HEK293T (cell line): ENCODE results near the gene BCL7A.

Experiments
- CTCF ChIA-PET: fragments of 350-600 bp; formaldehyde crosslinking; extraction: SDS; loops from one replicate; lab custom pipeline; 2021; ENCODE audit warnings: antibody characterized with exemption, inconsistent platforms; lab: Yijun Ruan, JAX
- POLR2A ChIA-PET: fragments of 350-600 bp; formaldehyde crosslinking; extraction: SDS; loops from one replicate; lab custom pipeline; 2020; ENCODE audit warnings: antibody characterized with exemption, inconsistent platforms; lab: Yijun Ruan, JAX
- DNase-seq: peaks from one replicate; pipeline ENCODE4 v3.0.0; 2012; ENCODE audit warnings: mixed read lengths; ENCODE audit errors: extremely low spot score
- ARNT ChIP-seq: fragments of 450-650 bp; IDR thresholded peaks from 2 replicates; pipeline ENCODE4 v1.6.1; 2017; ENCODE audit warnings: mild to moderate bottlenecking
- CTBP1 ChIP-seq: fragments of 450-650 bp; IDR thresholded peaks from 2 replicates; pipeline ENCODE4 v1.6.1; 2016; ENCODE audit warnings: borderline replicate concordance
- FOXA1 ChIP-seq: fragments of 450-650 bp; IDR thresholded peaks from 2 replicates; pipeline ENCODE4 v1.6.1; 2016; ENCODE audit warnings: mild to moderate bottlenecking
- FOXK2 ChIP-seq: fragments of 450-650 bp; IDR thresholded peaks from 2 replicates; pipeline ENCODE4 v1.6.1; 2016; ENCODE audit warnings: mild to moderate bottlenecking
- FOXM1 ChIP-seq: fragments of 450-650 bp; IDR thresholded peaks from 2 replicates; pipeline ENCODE4 v1.6.1; 2017; ENCODE audit warnings: mild to moderate bottlenecking, borderline replicate concordance
- HDGF ChIP-seq: fragments of 450-650 bp; IDR thresholded peaks from 2 replicates; pipeline ENCODE4 v1.6.1; 2017; ENCODE audit warnings: antibody characterized with exemption, borderline replicate concordance
- L3MBTL2 ChIP-seq: fragments of 450-650 bp; conservative IDR thresholded peaks from 2 replicates; pipeline ENCODE4 v1.6.1; 2016; ENCODE audit warnings: mild to moderate bottlenecking
- LEF1 ChIP-seq: fragments of 450-650 bp; IDR thresholded peaks from 2 replicates; pipeline ENCODE4 v1.6.1; 2017; ENCODE audit warnings: mild to moderate bottlenecking, borderline replicate concordance
- NFRKB ChIP-seq: fragments of 450-650 bp; IDR thresholded peaks from 2 replicates; pipeline ENCODE4 v1.6.1; 2016; ENCODE audit warnings: mild to moderate bottlenecking, moderate library complexity
- PKNOX1 ChIP-seq: fragments of 450-650 bp; IDR thresholded peaks from 2 replicates; pipeline ENCODE4 v1.6.1; 2016
- SUZ12 ChIP-seq: fragments of 450-650 bp; IDR thresholded peaks from 2 replicates; pipeline ENCODE4 v1.6.1; 2016; ENCODE audit warnings: mild to moderate bottlenecking
- TARDBP ChIP-seq: fragments of 450-650 bp; IDR thresholded peaks from 2 replicates; pipeline ENCODE4 v1.6.1; 2016
- ZNF384 ChIP-seq: fragments of 450-650 bp; IDR thresholded peaks from 2 replicates; pipeline ENCODE4 v1.6.1; 2016

BCL7A gene

DNA sequence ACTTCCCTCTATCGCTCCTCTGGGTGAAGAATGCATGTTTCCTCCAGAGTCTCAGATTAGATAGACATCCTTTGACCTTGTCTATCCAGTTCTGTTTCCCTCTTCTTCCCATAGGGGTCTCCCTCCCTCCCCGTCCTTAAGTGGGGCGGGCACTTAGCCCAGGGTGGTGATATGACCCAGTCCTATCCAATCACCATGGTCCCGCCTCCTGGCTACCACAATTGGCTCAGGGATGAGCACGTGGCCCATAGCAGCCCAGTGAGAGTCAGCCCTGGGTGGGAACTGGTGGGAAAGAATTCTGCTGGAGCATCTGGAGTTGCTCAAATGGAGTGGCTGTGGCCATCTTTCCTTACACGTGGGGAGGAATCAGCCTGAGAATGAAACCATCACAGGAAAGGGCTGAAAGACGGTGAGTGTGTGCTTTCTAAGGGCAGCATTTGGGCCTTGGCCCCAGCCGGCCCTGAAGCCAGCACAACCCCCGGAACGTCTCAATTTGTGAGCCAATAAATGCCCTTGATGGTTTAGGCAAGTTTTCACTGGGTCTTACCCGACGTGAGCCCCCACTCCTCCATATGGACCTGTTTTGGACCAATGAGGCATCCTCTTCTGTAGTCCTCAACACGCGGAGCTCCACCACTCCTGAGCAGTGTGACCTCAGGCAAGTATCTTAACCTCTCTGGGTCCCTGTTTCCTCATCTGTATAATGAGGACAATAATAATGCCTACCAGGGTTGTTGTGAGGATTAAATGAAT, 42.5 kb downstream of the BCL7A start:
- TF ChIP-seq L3MBTL2 (peak; percentile 100), NFRKB (peak; percentile 66; the same call in 1 of the 2 replicates), PKNOX1 (peak; percentile 89), FOXA1 (no peak), ZNF384 (no peak)
- ChIA-PET CTCF (interaction anchor here (0.6 to 1.5 kb wide), 4 partner anchors 10 to 270 kb away, joined by 3 to 12 read pairs (median 4); no protein-coding TSS in a partner anchor), POLR2A (interaction anchor here (1.5 to 2.0 kb wide), 3 partner anchors 8 to 47 kb away, joined by 5 to 8 read pairs (median 7); no protein-coding TSS in a partner anchor)
- peak; percentile 93 for DNase-seq

DNA sequence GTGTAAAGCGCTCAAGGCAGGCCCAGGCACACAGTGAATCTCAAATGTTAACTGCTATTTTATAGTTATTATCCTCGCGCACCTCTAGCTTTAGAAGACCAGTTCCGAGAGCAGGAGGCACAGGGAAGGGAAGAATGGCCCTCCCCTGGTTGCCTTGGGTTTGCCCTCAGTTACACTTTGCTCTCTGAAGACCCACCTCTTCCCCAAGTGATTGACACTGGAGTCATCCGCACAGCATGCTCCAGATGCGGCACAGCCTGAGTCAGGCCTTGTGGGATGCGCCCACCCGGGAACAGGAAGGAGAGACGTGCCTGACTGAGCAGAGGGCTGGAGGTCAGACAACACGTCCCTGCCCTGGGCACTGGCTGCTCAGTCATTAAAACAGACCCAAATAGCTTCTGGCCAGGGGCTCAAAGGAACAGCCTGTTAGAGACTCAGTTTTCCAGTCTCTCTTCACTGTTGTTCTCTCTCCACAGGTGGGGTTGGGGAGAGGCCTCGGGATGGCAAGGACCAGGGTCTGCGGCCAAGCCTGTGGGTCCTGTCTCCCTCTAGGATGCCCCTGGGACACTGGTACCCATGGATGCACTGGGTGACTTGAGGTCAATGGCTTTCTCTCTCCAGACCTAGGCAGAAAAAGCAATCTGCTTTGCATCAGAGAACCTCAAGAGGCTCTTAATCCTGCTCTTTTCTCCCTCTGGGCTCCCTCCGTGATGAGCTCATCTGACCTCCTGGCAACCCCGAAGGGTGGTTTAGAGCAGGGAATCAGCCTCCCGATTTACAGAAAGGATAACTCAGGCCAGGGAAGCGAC, 43.3 kb downstream of the BCL7A start:
- CTCF ChIA-PET = interaction anchor here (0.6 to 1.5 kb wide), 4 partner anchors 10 to 271 kb away, joined by 3 to 4 read pairs (median 3); no protein-coding TSS in a partner anchor
- TF ChIP-seq FOXK2 (no peak), TARDBP (no peak), PKNOX1 (peak; percentile 98)
- peak; percentile 37 for DNase-seq
- POLR2A ChIA-PET = interaction anchor here (1.2 to 2.0 kb wide), 2 partner anchors 10 to 13 kb away, joined by 7 to 8 read pairs; partner anchors contain the start of gene MLXIP

- DNase-seq = no peak
- TF ChIP-seq FOXA1 = no peak
- no peak for TF ChIP-seq HDGF
- no peak for TF ChIP-seq SUZ12
- no peak for TF ChIP-seq FOXK2
- TF ChIP-seq PKNOX1 = no peak
- no peak for TF ChIP-seq ZNF384
- no peak for TF ChIP-seq L3MBTL2
- no peak for TF ChIP-seq ARNT
- no peak for TF ChIP-seq TARDBP
- TF ChIP-seq CTBP1 = no peak
- ChIA-PET POLR2A (interaction anchor here (0.7 to 1.3 kb wide), 2 partner anchors 8 to 11 kb away, joined by 3 read pairs; partner anchors contain the start of gene MLXIP), CTCF (no interaction called here)
Measured at GRCh38 chr12:122067548-122067947, 45.9 kb downstream of the BCL7A start.

DNA sequence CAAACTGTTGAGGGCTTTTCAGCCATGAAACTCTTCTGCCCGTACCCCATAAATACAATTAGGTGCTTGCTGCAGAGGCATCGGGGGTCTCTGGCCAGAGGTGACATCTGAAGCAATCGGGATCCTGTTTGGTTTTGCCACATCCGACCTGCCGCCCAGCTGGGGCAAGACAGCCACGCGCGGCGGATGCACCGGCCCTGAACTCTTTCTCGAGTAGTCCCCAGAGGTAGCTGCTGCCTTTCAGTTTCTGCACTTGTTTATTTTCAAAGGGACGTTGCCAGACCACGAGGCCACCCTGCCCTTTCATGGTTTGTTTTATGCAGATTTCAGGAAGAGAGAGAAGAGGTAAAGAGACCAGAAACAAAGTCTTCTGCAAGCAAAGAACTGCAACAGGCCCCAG, 46.3 kb downstream of the BCL7A start:
- DNase-seq = no peak
- POLR2A ChIA-PET = interaction anchor here (1.3 kb wide), 1 partner anchor 10 kb away, joined by 3 read pairs; the partner anchor contains the start of gene MLXIP
- no peak for TF ChIP-seq FOXM1
- no peak for TF ChIP-seq L3MBTL2
- no peak for TF ChIP-seq TARDBP
- no peak for TF ChIP-seq FOXA1
- no peak for TF ChIP-seq NFRKB
- CTCF ChIA-PET = no interaction called here

DNA sequence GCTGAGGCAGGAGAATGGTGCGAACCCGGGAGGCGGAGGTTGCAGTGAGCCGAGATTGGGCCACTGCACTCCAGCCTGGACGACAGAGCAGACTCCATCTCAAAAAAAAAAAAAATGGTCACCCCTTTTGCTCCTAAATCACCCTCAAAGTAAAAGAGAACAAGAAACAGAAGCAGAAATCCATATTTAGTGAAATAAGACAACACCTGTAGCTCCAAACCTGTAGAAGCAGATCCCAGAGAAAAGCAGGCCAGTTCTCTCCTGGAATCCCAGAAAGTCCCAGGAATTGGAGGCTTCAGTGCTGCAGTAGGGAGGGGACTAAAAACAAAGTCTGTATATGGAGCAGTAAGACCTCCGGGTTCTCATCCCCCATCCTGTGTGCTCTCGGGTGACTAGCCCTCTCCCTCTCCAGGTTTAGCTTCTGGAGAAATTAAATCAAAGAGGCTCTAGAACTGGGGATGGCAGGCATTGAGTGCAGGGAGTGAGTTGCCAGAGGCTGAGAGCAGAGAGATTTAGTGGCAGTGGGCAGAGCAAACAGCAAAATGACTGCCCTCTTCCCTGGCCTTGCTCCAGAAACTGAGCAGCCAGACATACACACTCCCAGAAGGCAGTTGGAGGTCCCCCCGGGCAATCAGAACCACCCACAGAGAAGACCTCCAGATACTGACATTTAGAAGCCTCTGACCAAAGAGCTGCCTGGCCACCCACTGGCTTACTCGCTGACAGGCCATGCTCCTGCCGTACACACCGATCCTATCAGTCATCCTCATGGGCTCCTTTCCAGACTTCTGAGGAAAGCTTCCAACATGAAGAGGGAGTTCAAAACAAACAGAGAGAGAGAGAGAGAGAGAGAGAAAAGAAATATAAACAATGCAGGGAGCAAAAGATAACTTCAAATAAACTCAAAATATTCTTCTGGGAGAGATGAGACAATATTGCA, 50.6 kb downstream of the BCL7A start:
- peak; percentile 47 for DNase-seq
- POLR2A ChIA-PET = interaction anchor here (1.7 kb wide), 1 partner anchor 9 kb away, joined by 7 read pairs; no protein-coding TSS in a partner anchor
- CTCF ChIA-PET = interaction anchor here (1.2 kb wide), 1 partner anchor 9 kb away, joined by 7 read pairs; no protein-coding TSS in a partner anchor
- TF ChIP-seq L3MBTL2 (peak; percentile 19; the same call in 1 of the 2 replicates), NFRKB (no peak), PKNOX1 (peak; percentile 77), FOXA1 (no peak), FOXK2 (no peak), CTBP1 (no peak), LEF1 (no peak)
